ENCODE data around the gene PPIL1.

The PPIL1 gene

DNA sequence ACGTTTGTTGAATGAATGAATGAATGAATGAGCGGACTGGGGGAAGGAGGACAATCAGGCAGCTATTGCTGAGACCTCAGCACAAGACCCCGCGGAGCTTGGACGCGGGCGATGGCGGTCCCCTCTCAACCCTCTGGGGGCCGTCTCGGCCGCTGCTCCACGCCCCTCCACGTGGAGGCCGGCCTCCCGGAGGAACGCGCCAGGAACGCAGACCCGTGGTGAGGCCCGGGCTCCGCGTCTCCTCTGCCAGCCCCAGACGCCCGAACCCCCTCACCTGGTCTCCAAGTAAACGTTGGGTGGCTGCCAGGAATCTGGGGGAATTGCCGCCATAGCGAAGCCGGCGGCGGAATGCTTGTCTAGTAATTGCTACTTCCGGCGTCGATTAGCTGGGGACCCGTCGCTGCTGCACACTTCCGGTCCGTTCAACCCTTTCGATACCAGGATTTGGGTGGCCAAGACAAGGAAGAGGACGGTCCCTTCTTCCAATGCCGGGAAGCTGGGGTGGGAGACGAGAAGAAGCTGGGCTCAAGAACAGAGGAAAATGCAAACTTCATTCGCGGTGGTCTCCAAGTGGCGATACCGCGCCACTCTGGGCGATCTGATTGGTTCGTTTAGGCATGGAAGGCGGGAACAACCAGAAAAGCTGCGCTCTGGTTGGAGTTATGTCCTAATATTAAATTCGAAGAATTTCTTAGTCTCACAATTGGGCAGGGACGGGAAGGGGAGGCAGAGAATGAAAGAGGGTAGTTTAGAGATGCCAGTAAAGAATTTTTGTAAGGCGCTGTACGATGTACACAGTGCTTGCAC is at the start of gene PPIL1 (continued):
- TF ChIP-seq ZNF132 (tag by site-specific recombination; IDR thresholded peaks at IDR 0.05; ENCODE audit: borderline replicate concordance), result no peak

DNA sequence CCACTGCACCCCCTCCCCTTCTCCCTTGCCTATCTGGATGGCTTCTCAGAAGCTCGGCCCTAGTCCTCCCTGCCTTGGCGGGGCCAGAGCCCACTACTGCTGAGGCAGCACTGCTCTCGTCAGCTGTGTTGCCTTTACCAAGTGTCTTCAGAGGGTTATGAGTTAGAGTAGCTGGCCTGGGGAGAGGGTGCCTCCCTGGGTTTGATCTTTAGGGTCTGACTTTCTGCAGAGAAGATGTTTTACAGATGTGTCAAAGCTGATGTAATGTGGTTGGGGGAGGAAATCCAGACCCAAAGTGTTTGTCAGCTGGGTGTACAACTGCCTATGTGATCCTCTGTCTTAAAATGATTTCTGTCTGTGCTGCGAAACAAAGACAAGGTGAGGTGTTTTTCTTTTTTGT is 49.5 kb upstream of the PPIL1 start:
- Histone ChIP-seq H3K36me3 (ENCODE audit: control insufficient read depth in 2 of 2, insufficient read depth in 1 of 2, low read length in 2 of 2) (peaks cover 0 to 53% of the 10 kb centered on the region in 2 experiments; a peak in 1 of 3 replicates), H3K9me3 (ENCODE audit: control insufficient read depth, insufficient read depth, low read depth, low read length) (no peaks in the 10 kb centered on the region), H3K4me3 (ENCODE audit: low read depth, low read length) (no peak overlapping the region), H3K4me1 (ENCODE audit: control insufficient read depth, insufficient read depth, low read length) (no peaks in the 10 kb centered on the region), H3K27ac (ENCODE audit: extremely low read depth, low read depth, low read length) (no peak overlapping the region)
- TF ChIP-seq ZBTB17 (tag by site-specific recombination; IDR thresholded peaks at IDR 0.05) (no peak), ZNF174 (tag by site-specific recombination; IDR thresholded peaks at IDR 0.05) (no peak), ZNF600 (tag by site-specific recombination; IDR thresholded peaks at IDR 0.05) (no peak)
- ChIA-PET CTCF (interaction anchor here (0.6 to 2.5 kb wide), 4 partner anchors 10 to 158 kb away, joined by 3 to 7 read pairs (median 4); no protein-coding TSS in a partner anchor), POLR2A (interaction anchor here (0.6 kb wide), 1 partner anchor 61 kb away, joined by 4 read pairs; no protein-coding TSS in a partner anchor)

DNA sequence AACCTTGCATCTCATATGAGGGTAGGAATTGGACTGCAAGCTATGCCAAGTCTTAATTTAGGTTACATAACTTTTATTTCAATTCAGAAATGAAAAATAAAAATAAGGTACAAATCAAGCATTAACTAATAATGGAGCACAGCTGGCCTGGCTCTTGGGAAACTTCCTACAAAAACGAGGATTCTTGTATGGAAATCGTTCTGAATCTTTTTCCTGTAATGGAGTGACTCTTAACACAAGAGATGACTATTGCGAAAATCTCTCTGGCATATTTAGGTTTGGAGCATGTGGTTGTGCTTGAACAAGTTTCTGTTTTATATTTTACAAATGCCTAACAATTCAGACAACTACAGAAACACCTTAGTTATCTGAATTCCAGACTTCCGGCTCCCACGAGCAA is 45.9 kb upstream of the PPIL1 start:
- Histone ChIP-seq H3K4me3 (ENCODE audit: low read depth, low read length) (no peak overlapping the region), H3K27ac (ENCODE audit: extremely low read depth, low read depth, low read length) (no peak overlapping the region), H3K9me3 (ENCODE audit: control insufficient read depth, insufficient read depth, low read depth, low read length) (no peaks in the 10 kb centered on the region), H3K4me1 (ENCODE audit: control insufficient read depth, insufficient read depth, low read length) (no peaks in the 10 kb centered on the region), H3K36me3 (ENCODE audit: control insufficient read depth in 2 of 2, insufficient read depth in 1 of 2, low read length in 2 of 2) (peaks cover 0 to 86% of the 10 kb centered on the region in 2 experiments; a peak in 2 of 3 replicates)
- TF ChIP-seq, protein P1, sequence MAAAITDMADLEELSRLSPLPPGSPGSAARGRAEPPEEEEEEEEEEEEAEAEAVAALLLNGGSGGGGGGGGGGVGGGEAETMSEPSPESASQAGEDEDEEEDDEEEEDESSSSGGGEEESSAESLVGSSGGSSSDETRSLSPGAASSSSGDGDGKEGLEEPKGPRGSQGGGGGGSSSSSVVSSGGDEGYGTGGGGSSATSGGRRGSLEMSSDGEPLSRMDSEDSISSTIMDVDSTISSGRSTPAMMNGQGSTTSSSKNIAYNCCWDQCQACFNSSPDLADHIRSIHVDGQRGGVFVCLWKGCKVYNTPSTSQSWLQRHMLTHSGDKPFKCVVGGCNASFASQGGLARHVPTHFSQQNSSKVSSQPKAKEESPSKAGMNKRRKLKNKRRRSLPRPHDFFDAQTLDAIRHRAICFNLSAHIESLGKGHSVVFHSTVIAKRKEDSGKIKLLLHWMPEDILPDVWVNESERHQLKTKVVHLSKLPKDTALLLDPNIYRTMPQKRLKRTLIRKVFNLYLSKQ (tag by site-specific recombination; IDR thresholded peaks at IDR 0.05; ENCODE audit: borderline replicate concordance), result no peak
- TF ChIP-seq ZFP3 (tag by site-specific recombination; IDR thresholded peaks at IDR 0.05; ENCODE audit: low read depth) (no peak), GFI1B (tag by site-specific recombination; IDR thresholded peaks at IDR 0.05) (no peak), HOXA7 (CRISPR knock-in tag; IDR thresholded peaks at IDR 0.05; ENCODE audit: borderline replicate concordance) (no peak), ZNF473 (tag by site-specific recombination; IDR thresholded peaks at IDR 0.05) (no peak), ZNF394 (tag by site-specific recombination; IDR thresholded peaks at IDR 0.05; ENCODE audit: borderline replicate concordance) (no peak)
- ChIA-PET POLR2A (no interaction called here), CTCF (no interaction called here)

DNA sequence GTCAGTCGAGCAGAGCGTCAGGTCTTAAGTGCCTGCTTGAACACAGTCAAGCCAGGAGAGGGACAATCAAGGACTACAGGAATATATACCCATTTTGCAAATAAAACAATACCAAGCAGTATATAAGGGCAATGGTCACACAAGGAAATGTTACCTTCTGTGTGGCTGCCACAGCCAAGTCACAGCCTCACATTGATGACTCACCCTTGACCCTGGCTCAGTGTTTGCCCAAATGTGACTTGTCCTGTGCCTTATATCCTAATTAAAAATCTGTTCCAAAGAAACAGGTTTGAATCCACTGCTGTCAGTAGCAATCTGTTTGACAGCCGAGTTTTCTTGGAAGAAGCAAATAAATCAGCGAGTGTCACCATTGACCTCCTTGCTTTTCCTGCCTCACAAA is 45.4 kb upstream of the PPIL1 start:
- Histone ChIP-seq H3K4me1 (ENCODE audit: control insufficient read depth, insufficient read depth, low read length) (no peaks in the 10 kb centered on the region), H3K9me3 (ENCODE audit: control insufficient read depth, insufficient read depth, low read depth, low read length) (no peaks in the 10 kb centered on the region), H3K27ac (ENCODE audit: extremely low read depth, low read depth, low read length) (no peak overlapping the region), H3K4me3 (ENCODE audit: low read depth, low read length) (no peak overlapping the region), H3K36me3 (ENCODE audit: control insufficient read depth in 2 of 2, insufficient read depth in 1 of 2, low read length in 2 of 2) (peaks cover 0 to 84% of the 10 kb centered on the region in 2 experiments; a peak in 2 of 3 replicates)
- ChIA-PET POLR2A (no interaction called here), CTCF (no interaction called here)
- no peak for TF ChIP-seq ZBTB20 (tag by site-specific recombination; IDR thresholded peaks at IDR 0.05)
- no peak for TF ChIP-seq KLF9 (tag by site-specific recombination; IDR thresholded peaks at IDR 0.05; ENCODE audit: low read depth)
- no peak for TF ChIP-seq ZXDB (tag by site-specific recombination; IDR thresholded peaks at IDR 0.05)
- TF ChIP-seq IKZF3 (tag by site-specific recombination; IDR thresholded peaks at IDR 0.05), result no peak
- TF ChIP-seq ZNF132 (tag by site-specific recombination; IDR thresholded peaks at IDR 0.05; ENCODE audit: borderline replicate concordance), result no peak
- TF ChIP-seq ZFHX2 (tag by site-specific recombination; conservative IDR thresholded peaks at IDR 0.05), result no peak
- no peak for TF ChIP-seq ZNF146 (tag by site-specific recombination; IDR thresholded peaks at IDR 0.05)
- TF ChIP-seq, protein P2, sequence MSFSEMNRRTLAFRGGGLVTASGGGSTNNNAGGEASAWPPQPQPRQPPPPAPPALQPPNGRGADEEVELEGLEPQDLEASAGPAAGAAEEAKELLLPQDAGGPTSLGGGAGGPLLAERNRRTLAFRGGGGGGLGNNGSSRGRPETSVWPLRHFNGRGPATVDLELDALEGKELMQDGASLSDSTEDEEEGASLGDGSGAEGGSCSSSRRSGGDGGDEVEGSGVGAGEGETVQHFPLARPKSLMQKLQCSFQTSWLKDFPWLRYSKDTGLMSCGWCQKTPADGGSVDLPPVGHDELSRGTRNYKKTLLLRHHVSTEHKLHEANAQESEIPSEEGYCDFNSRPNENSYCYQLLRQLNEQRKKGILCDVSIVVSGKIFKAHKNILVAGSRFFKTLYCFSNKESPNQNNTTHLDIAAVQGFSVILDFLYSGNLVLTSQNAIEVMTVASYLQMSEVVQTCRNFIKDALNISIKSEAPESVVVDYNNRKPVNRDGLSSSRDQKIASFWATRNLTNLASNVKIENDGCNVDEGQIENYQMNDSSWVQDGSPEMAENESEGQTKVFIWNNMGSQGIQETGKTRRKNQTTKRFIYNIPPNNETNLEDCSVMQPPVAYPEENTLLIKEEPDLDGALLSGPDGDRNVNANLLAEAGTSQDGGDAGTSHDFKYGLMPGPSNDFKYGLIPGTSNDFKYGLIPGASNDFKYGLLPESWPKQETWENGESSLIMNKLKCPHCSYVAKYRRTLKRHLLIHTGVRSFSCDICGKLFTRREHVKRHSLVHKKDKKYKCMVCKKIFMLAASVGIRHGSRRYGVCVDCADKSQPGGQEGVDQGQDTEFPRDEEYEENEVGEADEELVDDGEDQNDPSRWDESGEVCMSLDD (tag by site-specific recombination; IDR thresholded peaks at IDR 0.05), result no peak

All from HEK293 (cell line).